OCI-M2 (cell line): ENCODE measurements around the gene EPM2A.
"Not testable (repeated sequence)": the region's sequence is repeated elsewhere in the genome, so short reads cannot be mapped to it uniquely, and the experiment has no call there.

ENCODE experiments used
- DNase-seq: peaks from one replicate; lab custom pipeline; 2025; ENCODE audit not compliant: unreplicated experiment; lab: John Stamatoyannopoulos, UW

Gene EPM2A

GRCh38 chr6:145731447-145731846, 3.9 kb downstream of the EPM2A start:
- no peak for DNase-seq

- DNase-seq: no peak
These were observed 5.4 kb downstream of the EPM2A start for GRCh38 chr6:145729887-145730286.

GRCh38 chr6:145728444-145729385, 6.6 kb downstream of the EPM2A start:
- no peak for DNase-seq

GRCh38 chr6:145727817-145728388, 7.4 kb downstream of the EPM2A start:
- DNase-seq: no peak

GRCh38 chr6:145725570-145725969, 9.8 kb downstream of the EPM2A start:
- no peak for DNase-seq

- no peak for DNase-seq
These were observed 11.7 kb downstream of the EPM2A start for GRCh38 chr6:145723646-145724045.

GRCh38 chr6:145722190-145722589, 13.1 kb downstream of the EPM2A start:
- no peak for DNase-seq

GRCh38 chr6:145721144-145721543, 14.2 kb downstream of the EPM2A start:
- DNase-seq: no peak

- DNase-seq: no peak
These were observed 19.9 kb downstream of the EPM2A start for GRCh38 chr6:145715426-145715825.

GRCh38 chr6:145714731-145715130, 20.6 kb downstream of the EPM2A start:
- DNase-seq: no peak

- no peak for DNase-seq
These were observed 21.5 kb downstream of the EPM2A start for GRCh38 chr6:145713773-145714172.

- no peak for DNase-seq
These were observed 23.9 kb downstream of the EPM2A start for GRCh38 chr6:145711372-145711771.

GRCh38 chr6:145707397-145707796, 27.9 kb downstream of the EPM2A start:
- no peak for DNase-seq

- no peak for DNase-seq
These were observed 29.8 kb downstream of the EPM2A start for GRCh38 chr6:145705561-145705960.

- DNase-seq: no peak
These were observed 31.1 kb downstream of the EPM2A start for GRCh38 chr6:145704143-145704781.

GRCh38 chr6:145699462-145699861, 35.9 kb downstream of the EPM2A start:
- no peak for DNase-seq

GRCh38 chr6:145697401-145697800, 37.9 kb downstream of the EPM2A start:
- DNase-seq: not testable (repeated sequence)

- DNase-seq: no peak
These were observed 41.1 kb downstream of the EPM2A start for GRCh38 chr6:145694083-145694737.

GRCh38 chr6:145690969-145691368, 44.4 kb downstream of the EPM2A start:
- no peak for DNase-seq

- no peak for DNase-seq
These were observed 45.8 kb downstream of the EPM2A start for GRCh38 chr6:145689529-145689928.

- DNase-seq: no peak
These were observed 46.8 kb downstream of the EPM2A start for GRCh38 chr6:145688493-145688905.
